D721Med (cell line): ENCODE measurements around the gene PIGL.

Experiments used
- DNase-seq: peaks from one replicate; pipeline ENCODE4 v3.0.0; 2011; ENCODE audit warnings: low spot score; ENCODE audit not compliant: insufficient read length
- FAIRE-seq: peaks from 2 replicates; lab custom pipeline; 2011; peaks lifted over from hg19 to GRCh38; lab: Jason Lieb, UNC
- CTCF ChIP-seq: IDR thresholded peaks from 2 replicates; pipeline ENCODE4 v1.5.1; 2012; ENCODE audit warnings: mild to moderate bottlenecking, control low read depth; ENCODE audit not compliant: insufficient read depth; ENCODE audit errors: missing control alignments

The PIGL gene

GRCh38 chr17:16346721-16347271 is 129.8 kb downstream of the PIGL start:
- TF ChIP-seq CTCF: no peak
- DNase-seq: no peak
- FAIRE-seq: no peak

- no peak for TF ChIP-seq CTCF
- DNase-seq: no peak
- FAIRE-seq: no peak
Observed at GRCh38 chr17:16348586-16348985, 131.6 kb downstream of the PIGL start.

- DNase-seq: no peak
- TF ChIP-seq CTCF: no peak
- no peak for FAIRE-seq
Observed at GRCh38 chr17:16349431-16349830, 132.4 kb downstream of the PIGL start.

- TF ChIP-seq CTCF: no peak
- FAIRE-seq: no peak
- no peak for DNase-seq
Observed at GRCh38 chr17:16351831-16352230, 134.8 kb downstream of the PIGL start.

- DNase-seq: no peak
- FAIRE-seq: no peak
Observed at GRCh38 chr17:16352303-16352666, 135.3 kb downstream of the PIGL start.

GRCh38 chr17:16352667-16353316 is 135.8 kb downstream of the PIGL start:
- FAIRE-seq (no peak), DNase-seq (no peak)
- TF ChIP-seq CTCF: no peak

More at GRCh38 chr17:16352303-16352666, 135.3 kb downstream of the PIGL start:
- TF ChIP-seq CTCF: no peak

GRCh38 chr17:16353317-16354174 is 136.5 kb downstream of the PIGL start, which contains the start of gene CENPV:
CENPV (minus strand) TSS chr17:16353469; CDS start chr17:16353436, 33 bp downstream.
- peak; percentile 14 for TF ChIP-seq CTCF
- no peak for FAIRE-seq
- DNase-seq: peak; percentile 64
